Measurements from ENCODE around the gene HLA-A. TPM values are rescaled to one million over a fixed set of nuclear protein-coding genes. Genes with fewer than 3 reads are reported as not detected.

Gene HLA-A
- total and polyA plus RNA-seq, 2 experiments from 2014 or later: 339 to 349 TPM

DNA sequence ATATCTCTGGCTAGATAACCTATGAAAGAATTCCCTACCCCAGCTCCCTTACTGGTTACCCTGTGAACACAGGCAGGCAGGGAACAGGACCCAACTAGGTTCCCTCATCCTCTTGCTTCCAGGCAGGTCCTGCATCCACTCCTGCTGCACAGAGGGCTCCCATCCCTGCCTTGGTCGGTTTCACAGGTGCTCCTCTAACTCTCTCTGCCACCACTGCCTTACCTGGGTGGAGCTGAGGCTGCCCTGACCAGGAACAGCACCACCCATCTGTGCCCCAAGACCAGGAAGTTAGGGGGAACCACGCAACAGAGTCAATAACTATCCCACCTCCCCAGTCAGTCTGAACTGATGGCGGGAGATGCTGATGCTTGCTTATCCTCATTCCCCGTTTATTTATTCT is 37.0 kb upstream of the HLA-A start:
- DNase-seq (ENCODE audit: low spot score): no peak
- Histone ChIP-seq H3K36me3 (replicated peaks; ENCODE audit: insufficient read depth, low read depth) (no peaks in the 10 kb centered on the region), H4K20me1 (ENCODE audit: insufficient read depth, poor library complexity, severe bottlenecking) (no peaks in the 10 kb centered on the region), H3K4me3 (no peak overlapping the region), H3K79me2 (no peaks in the 10 kb centered on the region), H3K9me2 (replicated peaks; ENCODE audit: insufficient read depth) (no peaks in the 10 kb centered on the region), H2AFZ (no peak overlapping the region), H3K27ac (no peak overlapping the region), H3K4me1 (ENCODE audit: insufficient read depth) (peaks cover 11% of the 10 kb centered on the region), H3K27me3 (no peaks in the 10 kb centered on the region), H3K9me3 (ENCODE audit: low read depth) (no peaks in the 10 kb centered on the region), H3K4me2 (no peak overlapping the region)
- TF ChIP-seq, protein P1, sequence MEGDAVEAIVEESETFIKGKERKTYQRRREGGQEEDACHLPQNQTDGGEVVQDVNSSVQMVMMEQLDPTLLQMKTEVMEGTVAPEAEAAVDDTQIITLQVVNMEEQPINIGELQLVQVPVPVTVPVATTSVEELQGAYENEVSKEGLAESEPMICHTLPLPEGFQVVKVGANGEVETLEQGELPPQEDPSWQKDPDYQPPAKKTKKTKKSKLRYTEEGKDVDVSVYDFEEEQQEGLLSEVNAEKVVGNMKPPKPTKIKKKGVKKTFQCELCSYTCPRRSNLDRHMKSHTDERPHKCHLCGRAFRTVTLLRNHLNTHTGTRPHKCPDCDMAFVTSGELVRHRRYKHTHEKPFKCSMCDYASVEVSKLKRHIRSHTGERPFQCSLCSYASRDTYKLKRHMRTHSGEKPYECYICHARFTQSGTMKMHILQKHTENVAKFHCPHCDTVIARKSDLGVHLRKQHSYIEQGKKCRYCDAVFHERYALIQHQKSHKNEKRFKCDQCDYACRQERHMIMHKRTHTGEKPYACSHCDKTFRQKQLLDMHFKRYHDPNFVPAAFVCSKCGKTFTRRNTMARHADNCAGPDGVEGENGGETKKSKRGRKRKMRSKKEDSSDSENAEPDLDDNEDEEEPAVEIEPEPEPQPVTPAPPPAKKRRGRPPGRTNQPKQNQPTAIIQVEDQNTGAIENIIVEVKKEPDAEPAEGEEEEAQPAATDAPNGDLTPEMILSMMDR (IDR thresholded peaks at IDR 0.05; ENCODE audit: poor library complexity): no peak
- TF ChIP-seq EZH2phosphoT487 (IDR thresholded peaks at IDR 0.05; ENCODE audit: low read depth, severe bottlenecking, unreplicated experiment): no peak
- no peak for TF ChIP-seq EZH2 (IDR thresholded peaks at IDR 0.05; ENCODE audit: borderline replicate concordance)
- WGBS (ENCODE audit: low lambda C conversion rate, missing lambda C conversion rate): 70% methylated on average over 4 of the region's 4 CpGs

DNA sequence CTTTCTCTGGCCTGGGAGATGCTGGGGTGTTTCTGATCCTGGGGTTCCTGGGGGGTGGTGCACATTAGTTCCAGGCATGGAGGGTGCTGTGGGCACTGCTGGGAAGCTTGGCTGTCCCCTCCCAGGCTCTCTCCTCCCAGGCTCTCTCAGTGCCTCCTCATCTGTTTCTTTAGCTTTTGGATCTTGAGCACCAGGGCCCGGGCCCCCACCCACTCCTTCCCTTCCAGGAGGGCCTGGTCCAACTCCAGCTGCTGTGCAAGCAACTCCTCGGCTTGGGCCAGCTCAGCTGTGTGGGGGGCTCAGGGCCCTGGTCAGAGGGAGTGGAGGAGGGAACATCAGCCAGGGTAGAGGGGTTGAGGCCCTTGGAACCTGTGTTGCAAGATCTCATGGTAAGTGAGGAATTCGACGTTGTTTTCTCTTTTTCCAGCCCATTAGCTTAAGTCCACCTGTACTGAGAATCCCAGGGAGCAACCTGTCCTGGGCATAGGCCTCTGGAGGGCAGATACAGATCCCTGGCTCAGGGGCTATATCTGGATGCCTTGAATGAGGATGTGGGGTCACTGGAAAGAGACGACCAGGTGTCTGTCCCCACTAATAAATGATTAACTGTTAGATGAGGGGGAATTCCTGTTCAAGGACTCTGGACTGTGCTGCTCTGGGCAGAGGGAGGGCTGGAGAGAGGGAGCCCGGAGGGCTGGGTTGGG is 34.5 kb upstream of the HLA-A start:
- Histone ChIP-seq H3K79me2 (no peaks in the 10 kb centered on the region), H3K36me3 (replicated peaks; ENCODE audit: insufficient read depth, low read depth) (no peaks in the 10 kb centered on the region), H4K20me1 (ENCODE audit: insufficient read depth, poor library complexity, severe bottlenecking) (no peaks in the 10 kb centered on the region), H3K4me1 (ENCODE audit: insufficient read depth) (peaks cover 11% of the 10 kb centered on the region), H3K9me2 (replicated peaks; ENCODE audit: insufficient read depth) (no peaks in the 10 kb centered on the region), H3K9me3 (ENCODE audit: low read depth) (no peaks in the 10 kb centered on the region), H3K27me3 (no peaks in the 10 kb centered on the region), H3K27ac (peak overlapping the region; percentile 88), H2AFZ (no peak overlapping the region), H3K4me3 (no peak overlapping the region), H3K4me2 (no peak overlapping the region)
- TF ChIP-seq, protein P1 (IDR thresholded peaks at IDR 0.05; ENCODE audit: poor library complexity): no peak
- no peak for TF ChIP-seq EZH2phosphoT487 (IDR thresholded peaks at IDR 0.05; ENCODE audit: low read depth, severe bottlenecking, unreplicated experiment)
- TF ChIP-seq EZH2 (IDR thresholded peaks at IDR 0.05; ENCODE audit: borderline replicate concordance): no peak
- WGBS (ENCODE audit: low lambda C conversion rate, missing lambda C conversion rate): 36% methylated on average over 5 of the region's 6 CpGs
- peak; percentile 61 for DNase-seq (ENCODE audit: low spot score)

- Histone ChIP-seq H3K36me3 (replicated peaks; ENCODE audit: insufficient read depth, low read depth) (no peaks in the 10 kb centered on the region), H2AFZ (no peak overlapping the region), H3K27ac (peak overlapping the region; percentile 88), H3K9me2 (replicated peaks; ENCODE audit: insufficient read depth) (no peaks in the 10 kb centered on the region), H3K4me2 (no peak overlapping the region), H3K4me3 (no peak overlapping the region), H3K79me2 (no peaks in the 10 kb centered on the region), H4K20me1 (ENCODE audit: insufficient read depth, poor library complexity, severe bottlenecking) (no peaks in the 10 kb centered on the region), H3K4me1 (ENCODE audit: insufficient read depth) (peaks cover 11% of the 10 kb centered on the region), H3K27me3 (no peaks in the 10 kb centered on the region), H3K9me3 (ENCODE audit: low read depth) (no peaks in the 10 kb centered on the region)
- no peak for DNase-seq (ENCODE audit: low spot score)
- WGBS (ENCODE audit: low lambda C conversion rate, missing lambda C conversion rate): 56% methylated on average over 3 of the region's 3 CpGs
- no peak for TF ChIP-seq EZH2 (IDR thresholded peaks at IDR 0.05; ENCODE audit: borderline replicate concordance)
Measured at GRCh38 chr6:29908341-29908662, 34.0 kb upstream of the HLA-A start.

GRCh38 chr6:29908710-29909109 is 33.6 kb upstream of the HLA-A start:
- H3K27me3 ChIP-seq: no peaks in the 10 kb centered on the region
- DNase-seq (ENCODE audit: low spot score): peak; percentile 39
- 52% methylated on average over 6 of the region's 6 CpGs for WGBS (ENCODE audit: low lambda C conversion rate, missing lambda C conversion rate)
- H3K9me2 ChIP-seq (replicated peaks; ENCODE audit: insufficient read depth): no peaks in the 10 kb centered on the region
- TF ChIP-seq, protein P1 (IDR thresholded peaks at IDR 0.05; ENCODE audit: poor library complexity): no peak
- no peak for TF ChIP-seq EZH2 (IDR thresholded peaks at IDR 0.05; ENCODE audit: borderline replicate concordance)
- no peak for TF ChIP-seq EZH2phosphoT487 (IDR thresholded peaks at IDR 0.05; ENCODE audit: low read depth, severe bottlenecking, unreplicated experiment)
- no peaks in the 10 kb centered on the region for H4K20me1 ChIP-seq (ENCODE audit: insufficient read depth, poor library complexity, severe bottlenecking)
- H3K4me1 ChIP-seq (ENCODE audit: insufficient read depth): peaks cover 11% of the 10 kb centered on the region
- no peaks in the 10 kb centered on the region for H3K79me2 ChIP-seq
- no peaks in the 10 kb centered on the region for H3K9me3 ChIP-seq (ENCODE audit: low read depth)
- H3K36me3 ChIP-seq (replicated peaks; ENCODE audit: insufficient read depth, low read depth): no peaks in the 10 kb centered on the region
- H3K4me3 ChIP-seq: no peak overlapping the region
- H3K27ac ChIP-seq: peak overlapping the region; percentile 88
- H2AFZ ChIP-seq: no peak overlapping the region
- no peak overlapping the region for H3K4me2 ChIP-seq
